Activated naive CD8-positive, alpha-beta T cell treated with anti-CD3 and anti-CD28 coated beads, Interleukin-2, amount 10 ng/mL, durations not matched to agents 7 days and 5 days (primary cell): ENCODE measurements around the gene LDLRAD4. TPM values are rescaled to one million over a fixed set of nuclear protein-coding genes. Genes with fewer than 3 reads are reported as not detected.
"Not testable (repeated sequence)": the region's sequence is repeated elsewhere in the genome, so short reads cannot be mapped to it uniquely, and the experiment has no call there.

ENCODE experiments used
- ATAC-seq: fragments of 150-1000 bp; cut with Tn5 transposase; one replicate; pipeline ENCODE4 v1.10.0; 2021; ENCODE audit warnings: low read depth, moderate library complexity
- POLR2A ChIA-PET: fragments of 350-600 bp; sonication (Branson Sonifier 250); formaldehyde crosslinking; loops from one replicate; lab custom pipeline; 2021; ENCODE audit warnings: antibody characterized with exemption; lab: Charles Lee
- DNase-seq: peaks from one replicate; pipeline ENCODE4 v3.0.0; 2021
- H3K27ac Mint-ChIP-seq: one replicate; pipeline ENCODE4 v1.8.0; 2022; ENCODE audit warnings: mild to moderate bottlenecking, mixed read lengths
- H3K27me3 Mint-ChIP-seq: one replicate; pipeline ENCODE4 v1.8.0; 2022; ENCODE audit warnings: mild to moderate bottlenecking, moderate library complexity, mixed read lengths
- H3K36me3 Mint-ChIP-seq: one replicate; pipeline ENCODE4 v1.8.0; 2021; ENCODE audit warnings: mild to moderate bottlenecking, mixed read lengths
- H3K4me1 Mint-ChIP-seq: one replicate; pipeline ENCODE4 v1.8.0; 2021; ENCODE audit warnings: mixed read lengths
- H3K4me3 Mint-ChIP-seq: one replicate; pipeline ENCODE4 v1.8.0; 2022; ENCODE audit warnings: mild to moderate bottlenecking, moderate library complexity, mixed read lengths
- H3K9me3 Mint-ChIP-seq: one replicate; pipeline ENCODE4 v1.8.0; 2021; ENCODE audit warnings: mixed read lengths
- total RNA-seq, 2 experiments: library from RNA; stranded (reverse); gene quantifications; one replicate each; pipeline ENCODE4 v1.2.3, GENCODE V29; 2021

Gene LDLRAD4
- total RNA-seq, 2 experiments from 2014 or later: 40.3 to 44.3 TPM

DNA sequence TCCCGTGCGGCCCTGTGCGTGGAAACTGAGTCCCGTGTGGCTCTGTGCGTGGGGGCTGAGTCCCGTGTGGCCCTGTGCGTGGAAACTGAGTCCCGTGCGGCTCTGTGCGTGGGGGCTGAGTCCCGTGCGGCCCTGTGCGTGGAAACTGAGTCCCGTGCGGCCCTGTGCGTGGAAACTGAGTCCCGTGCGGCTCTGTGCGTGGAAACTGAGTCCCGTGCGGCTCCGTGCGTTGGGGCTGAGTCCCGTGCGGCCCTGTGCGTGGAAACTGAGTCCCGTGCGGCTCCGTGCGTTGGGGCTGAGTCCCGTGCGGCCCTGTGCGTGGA, 43.8 kb downstream of the LDLRAD4 start:
- DNase-seq, ATAC-seq, H3K4me3 Mint-ChIP-seq, H3K27ac Mint-ChIP-seq, H3K36me3 Mint-ChIP-seq, POLR2A ChIA-PET, H3K9me3 Mint-ChIP-seq, H3K27me3 Mint-ChIP-seq: not testable (repeated sequence)
- H3K4me1 Mint-ChIP-seq: peaks cover 31% of the 10 kb centered on the region

GRCh38 chr18:13262839-13263691, 44.5 kb downstream of the LDLRAD4 start:
- Mint-ChIP-seq H3K27me3 (peaks cover 6% of the 10 kb centered on the region), H3K4me1 (peaks cover 39% of the 10 kb centered on the region), H3K27ac (no peak overlapping the region), H3K4me3 (no peak overlapping the region), H3K9me3 (no peaks in the 10 kb centered on the region), H3K36me3 (no peaks in the 10 kb centered on the region)
- peak; percentile 12 for DNase-seq
- POLR2A ChIA-PET: no interaction called here
- ATAC-seq: no peak

DNA sequence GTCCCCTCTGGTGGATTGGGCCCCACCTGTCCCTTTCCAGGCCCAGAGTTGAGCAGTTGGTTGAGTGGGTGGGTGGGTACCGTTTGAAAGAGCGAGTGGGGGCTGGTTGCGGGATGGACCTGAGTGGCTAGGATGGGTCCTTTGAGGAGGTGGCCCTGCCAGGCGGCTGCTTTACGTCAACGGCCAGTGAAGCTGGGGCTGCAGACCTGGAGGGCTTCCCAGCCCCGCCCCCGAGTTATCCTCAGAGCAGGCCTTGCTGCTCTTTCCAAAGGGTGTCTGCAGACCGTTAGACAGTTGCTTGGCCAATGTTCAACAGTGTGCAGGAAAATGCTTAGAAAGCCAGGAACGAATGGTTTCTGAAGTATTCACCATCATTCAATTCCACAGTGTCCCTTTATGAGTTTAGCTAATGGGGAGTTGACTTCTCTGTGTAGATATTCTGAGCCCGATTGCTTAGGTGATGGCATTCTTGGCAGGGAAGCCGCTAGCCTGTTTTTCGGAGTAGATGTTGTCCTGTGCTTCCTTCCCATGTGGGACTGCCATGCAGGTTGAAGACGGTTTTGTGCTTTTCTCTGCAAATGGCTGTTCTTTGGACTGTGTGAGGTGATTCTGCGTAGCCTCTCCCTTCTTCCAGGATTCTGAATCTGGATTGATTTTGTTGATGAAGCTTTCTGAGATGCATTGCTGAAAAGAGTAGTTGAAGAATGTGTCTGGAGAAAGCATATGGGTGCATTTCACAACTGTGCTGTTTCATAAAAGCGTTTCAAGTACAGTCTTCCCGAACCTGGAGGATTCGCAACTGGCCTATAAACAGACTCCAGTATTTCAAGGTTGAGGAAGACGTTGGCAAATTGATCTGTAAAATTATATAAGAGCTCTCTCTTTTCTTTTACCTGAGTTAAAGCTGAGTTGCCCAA, 45.8 kb downstream of the LDLRAD4 start:
- no peak overlapping the region for H3K27ac Mint-ChIP-seq
- no peaks in the 10 kb centered on the region for H3K9me3 Mint-ChIP-seq
- no peak for ATAC-seq
- H3K27me3 Mint-ChIP-seq: peaks cover 3% of the 10 kb centered on the region
- no peaks in the 10 kb centered on the region for H3K36me3 Mint-ChIP-seq
- H3K4me3 Mint-ChIP-seq: no peak overlapping the region
- peaks cover 44% of the 10 kb centered on the region for H3K4me1 Mint-ChIP-seq
- DNase-seq: peak; percentile 11
- POLR2A ChIA-PET: no interaction called here

DNA sequence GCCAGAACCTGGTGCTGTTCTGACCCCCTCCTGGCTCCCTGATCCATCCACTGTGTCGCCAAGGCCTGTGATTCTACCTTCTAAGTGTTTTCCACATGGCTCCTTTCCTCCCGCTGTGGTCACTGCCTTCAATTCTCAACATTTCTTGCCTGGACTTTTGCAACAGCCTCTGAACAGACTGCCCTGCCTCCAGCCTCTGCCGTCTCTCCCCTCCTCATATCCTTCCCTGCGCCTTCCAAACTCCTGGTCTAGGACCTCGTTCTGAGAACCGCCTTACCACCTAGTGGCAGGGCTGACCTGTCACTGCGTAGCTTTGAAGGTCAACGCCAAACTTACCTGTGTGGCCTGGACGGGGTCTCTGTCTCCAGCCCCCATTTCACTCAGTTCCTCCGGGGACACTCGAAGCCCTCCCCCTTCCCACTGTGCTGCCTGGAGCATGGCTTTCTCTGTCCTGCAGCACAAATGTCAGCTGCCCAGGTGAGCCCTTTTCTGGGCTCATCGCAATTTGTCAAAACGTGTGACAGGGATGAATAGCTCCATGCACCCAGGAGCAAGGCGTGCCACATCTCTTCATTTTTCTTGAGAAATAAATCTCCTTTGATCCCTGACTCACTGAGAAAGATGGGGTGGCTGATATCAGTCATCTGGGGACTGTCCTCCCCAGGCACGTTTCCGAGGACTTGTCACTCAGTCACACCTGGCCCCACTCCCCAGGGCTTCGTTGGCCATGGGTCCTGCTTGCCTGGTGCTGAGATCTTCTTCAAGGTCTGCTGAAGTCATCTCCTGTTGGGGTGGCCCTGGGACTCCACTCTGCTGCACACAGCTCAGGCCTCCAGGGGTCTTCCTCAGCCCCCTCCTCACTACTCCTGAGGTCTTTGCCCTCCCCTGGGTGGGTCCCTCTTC, 46.7 kb downstream of the LDLRAD4 start:
- DNase-seq (peak; percentile 25), ATAC-seq (no peak)
- Mint-ChIP-seq H3K36me3 (no peaks in the 10 kb centered on the region), H3K27me3 (no peaks in the 10 kb centered on the region), H3K4me1 (peaks cover 42% of the 10 kb centered on the region), H3K27ac (peak overlapping the region; percentile 68), H3K9me3 (no peaks in the 10 kb centered on the region), H3K4me3 (peak overlapping the region; percentile 64)
- POLR2A ChIA-PET: interaction anchor here (1.2 to 1.5 kb wide), 2 partner anchors 14 to 46 kb away, joined by 3 to 5 read pairs; no protein-coding TSS in a partner anchor

DNA sequence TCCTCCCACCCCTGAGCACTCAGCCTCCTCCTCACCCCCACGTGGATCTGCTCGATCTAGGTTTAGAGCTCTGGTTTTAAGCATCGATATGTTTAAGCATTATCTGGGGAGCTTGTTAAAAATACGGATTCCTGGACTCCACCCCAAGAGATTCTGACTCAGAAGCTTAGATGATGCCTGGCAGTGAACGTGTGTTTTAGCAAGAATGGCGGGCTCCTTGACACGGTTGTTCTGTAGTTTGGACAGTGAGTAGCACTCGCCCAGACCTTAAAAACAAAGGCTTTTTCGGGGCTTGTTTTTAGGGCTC, 47.3 kb downstream of the LDLRAD4 start:
- Mint-ChIP-seq H3K4me3 (peak overlapping the region; percentile 64), H3K36me3 (peaks cover 2% of the 10 kb centered on the region), H3K9me3 (no peaks in the 10 kb centered on the region), H3K27ac (peak overlapping the region; percentile 68), H3K4me1 (peaks cover 36% of the 10 kb centered on the region), H3K27me3 (no peaks in the 10 kb centered on the region)
- no peak for ATAC-seq
- no peak for DNase-seq
- POLR2A ChIA-PET: interaction anchor here (0.6 to 1.5 kb wide), 3 partner anchors 14 to 73 kb away, joined by 3 to 5 read pairs (median 4); no protein-coding TSS in a partner anchor

GRCh38 chr18:13266218-13267100, 47.9 kb downstream of the LDLRAD4 start:
- peak overlapping the region; percentile 68 for H3K27ac Mint-ChIP-seq
- no peaks in the 10 kb centered on the region for H3K9me3 Mint-ChIP-seq
- peak overlapping the region; percentile 64 for H3K4me3 Mint-ChIP-seq
- H3K36me3 Mint-ChIP-seq: peaks cover 2% of the 10 kb centered on the region
- ATAC-seq (peak; percentile 68), DNase-seq (peak; percentile 43)
- H3K4me1 Mint-ChIP-seq: peaks cover 34% of the 10 kb centered on the region
- POLR2A ChIA-PET: interaction anchor here (0.6 to 1.5 kb wide), 4 partner anchors 13 to 172 kb away, joined by 3 to 5 read pairs (median 4); no protein-coding TSS in a partner anchor
- H3K27me3 Mint-ChIP-seq: no peaks in the 10 kb centered on the region

DNA sequence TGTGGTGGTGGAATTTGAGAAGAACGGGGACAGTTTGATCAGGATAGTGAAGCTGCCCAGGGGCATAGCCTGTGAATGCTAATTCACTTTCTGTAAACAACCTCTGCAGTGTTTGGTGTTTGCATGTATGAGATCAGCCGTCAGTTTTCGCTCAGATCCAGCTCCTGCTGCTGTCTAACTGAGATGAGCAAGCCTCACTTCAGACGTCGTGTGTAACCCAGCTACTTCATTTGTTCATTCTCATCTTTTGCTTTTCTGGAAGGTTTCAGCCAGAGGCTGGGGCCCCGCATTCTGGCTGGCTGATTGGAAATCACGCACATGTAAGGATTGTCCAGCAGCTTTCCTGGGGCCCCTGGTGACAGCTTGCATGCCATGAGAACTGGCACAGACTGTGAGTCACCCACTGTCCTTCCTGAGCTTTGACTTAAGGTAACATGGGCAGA, 48.9 kb downstream of the LDLRAD4 start:
- peak overlapping the region; percentile 6 for H3K27ac Mint-ChIP-seq
- POLR2A ChIA-PET: no interaction called here
- ATAC-seq: no peak
- H3K4me3 Mint-ChIP-seq: peak overlapping the region; percentile 64
- H3K4me1 Mint-ChIP-seq: peaks cover 30% of the 10 kb centered on the region
- H3K36me3 Mint-ChIP-seq: peaks cover 2% of the 10 kb centered on the region
- DNase-seq: peak; percentile 25
- no peaks in the 10 kb centered on the region for H3K27me3 Mint-ChIP-seq
- no peaks in the 10 kb centered on the region for H3K9me3 Mint-ChIP-seq

DNA sequence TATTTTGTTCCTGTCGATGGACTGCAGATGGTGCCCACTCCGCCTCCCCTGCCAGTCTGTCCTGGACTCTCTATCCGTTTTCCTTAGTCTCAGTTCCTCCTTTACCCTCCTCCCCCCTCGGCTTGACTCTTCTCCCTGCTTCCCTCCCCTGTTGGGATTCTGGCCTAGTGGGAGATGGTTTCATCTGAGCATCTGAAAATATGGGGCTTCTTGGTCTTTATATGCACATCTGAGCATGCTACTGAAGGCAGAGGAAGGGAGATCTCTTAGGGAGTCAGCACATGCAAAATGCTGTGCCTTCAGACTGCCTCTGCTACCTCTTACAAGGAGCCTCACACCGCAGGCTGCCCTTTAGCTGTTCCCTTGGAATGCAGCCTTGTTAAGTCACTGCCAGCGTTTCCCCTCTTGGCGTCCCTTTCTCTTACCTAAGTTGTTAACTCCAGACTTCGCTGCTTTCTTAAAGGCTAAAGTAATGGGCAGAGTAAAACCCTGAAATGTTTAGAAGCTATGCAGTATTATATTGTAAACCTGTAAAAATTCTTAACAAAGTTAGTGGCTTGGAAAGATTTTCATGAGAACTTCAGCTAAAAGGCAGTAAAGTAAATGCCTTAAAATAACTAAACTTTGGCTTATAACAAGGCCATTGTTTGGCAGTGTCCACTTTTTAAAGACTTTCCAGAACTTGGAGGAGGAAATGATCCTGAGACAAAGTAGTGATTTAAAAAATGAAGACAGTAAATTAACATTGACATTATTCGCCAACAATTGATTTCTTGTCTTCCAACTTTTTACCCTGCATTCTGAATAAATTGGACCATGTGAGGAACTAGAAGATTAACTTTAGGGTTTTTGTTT, 49.8 kb downstream of the LDLRAD4 start:
- Mint-ChIP-seq H3K4me3 (peak overlapping the region; percentile 26), H3K9me3 (no peaks in the 10 kb centered on the region), H3K27me3 (no peaks in the 10 kb centered on the region), H3K4me1 (peaks cover 38% of the 10 kb centered on the region), H3K27ac (peak overlapping the region; percentile 51), H3K36me3 (peaks cover 4% of the 10 kb centered on the region)
- ATAC-seq (no peak), DNase-seq (peak; percentile 12)
- POLR2A ChIA-PET: no interaction called here

GRCh38 chr18:13269013-13269280, 50.4 kb downstream of the LDLRAD4 start:
- ATAC-seq: no peak
- peaks cover 4% of the 10 kb centered on the region for H3K36me3 Mint-ChIP-seq
- no peak for DNase-seq
- peaks cover 43% of the 10 kb centered on the region for H3K4me1 Mint-ChIP-seq
- H3K9me3 Mint-ChIP-seq: no peaks in the 10 kb centered on the region
- H3K4me3 Mint-ChIP-seq: no peak overlapping the region
- no peaks in the 10 kb centered on the region for H3K27me3 Mint-ChIP-seq
- H3K27ac Mint-ChIP-seq: no peak overlapping the region
- POLR2A ChIA-PET: no interaction called here

DNA sequence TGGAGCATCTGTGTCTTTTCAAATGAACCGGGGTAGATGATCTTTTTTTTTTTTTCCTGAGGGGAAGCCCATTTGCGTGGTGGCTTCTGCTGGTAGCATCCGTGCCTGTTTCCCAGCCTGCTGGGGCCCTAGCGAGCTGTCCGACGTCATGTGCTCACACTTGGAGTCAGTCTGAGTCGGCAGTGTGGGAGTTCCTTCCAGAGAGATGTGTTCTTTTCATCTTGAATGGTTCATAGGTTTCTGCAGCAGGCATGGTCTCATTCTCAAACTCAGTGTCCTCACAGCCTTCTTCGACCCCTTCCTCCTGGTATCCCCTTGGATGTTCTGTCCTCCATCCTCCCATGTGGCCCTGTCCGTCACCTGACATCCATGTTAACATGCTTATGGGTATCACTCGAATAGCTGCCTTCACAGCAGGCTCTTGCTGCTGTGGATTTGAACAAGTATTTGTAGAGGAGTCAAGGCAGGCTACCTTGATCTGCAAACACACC, 51.0 kb downstream of the LDLRAD4 start:
- Mint-ChIP-seq H3K9me3 (no peaks in the 10 kb centered on the region), H3K36me3 (peaks cover 5% of the 10 kb centered on the region), H3K27ac (peak overlapping the region; percentile 51), H3K27me3 (no peaks in the 10 kb centered on the region), H3K4me1 (peaks cover 48% of the 10 kb centered on the region), H3K4me3 (no peak overlapping the region)
- no peak for ATAC-seq
- peak; percentile 9 for DNase-seq
- POLR2A ChIA-PET: no interaction called here

DNA sequence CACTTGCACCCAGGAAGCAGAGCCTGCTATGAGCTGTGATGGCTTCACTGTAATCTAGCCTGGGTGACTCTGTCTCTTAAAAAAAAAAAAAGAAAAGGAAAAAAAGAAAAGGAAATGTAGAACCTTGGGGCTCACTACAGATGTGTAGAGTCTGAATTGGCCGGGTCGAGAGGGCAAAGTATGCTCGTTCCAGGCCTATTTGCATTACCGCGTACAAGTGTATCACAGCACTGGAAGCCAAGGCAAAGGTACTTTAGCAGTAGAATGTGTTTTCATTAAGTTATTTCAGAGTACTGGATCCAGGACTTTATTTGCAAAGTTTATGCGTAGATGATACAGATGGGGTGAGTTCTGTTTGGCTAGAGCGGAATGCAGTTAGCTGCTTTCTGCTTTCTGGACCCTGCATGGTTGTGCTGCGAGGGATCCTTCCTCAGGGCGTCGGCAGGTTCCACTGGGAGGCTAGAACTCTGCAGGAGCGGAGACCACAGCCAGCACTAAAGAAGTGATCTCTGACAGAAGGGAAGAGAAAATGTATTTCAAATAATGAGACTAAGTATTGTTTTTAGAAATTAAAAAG, 51.8 kb downstream of the LDLRAD4 start:
- Mint-ChIP-seq H3K4me1 (peaks cover 46% of the 10 kb centered on the region), H3K36me3 (peaks cover 5% of the 10 kb centered on the region), H3K27me3 (no peaks in the 10 kb centered on the region), H3K9me3 (no peaks in the 10 kb centered on the region), H3K27ac (no peak overlapping the region), H3K4me3 (no peak overlapping the region)
- ATAC-seq (no peak), DNase-seq (no peak)
- POLR2A ChIA-PET: no interaction called here
